ENCODE data around the gene FNDC4.
A peak's percentile ranks its signal among the peaks of the same experiment; 100 is the strongest.

Gene FNDC4

DNA sequence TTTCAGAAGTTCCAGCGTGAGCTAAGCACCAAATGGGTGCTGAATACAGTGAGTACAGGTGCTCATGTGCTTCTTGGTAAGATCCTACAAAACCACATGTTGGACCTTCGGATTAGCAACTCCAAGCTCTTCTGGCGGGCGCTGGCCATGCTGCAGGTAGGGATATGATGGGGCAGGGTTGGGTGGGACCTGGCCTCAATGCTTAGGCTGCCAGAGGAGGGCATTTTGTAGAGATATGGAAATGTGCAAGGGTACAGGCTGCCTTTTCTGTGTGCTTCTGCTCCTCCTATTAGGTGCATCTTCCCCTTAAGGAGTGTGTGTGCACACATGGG, 23.7 kb upstream of the FNDC4 start:
- CTCF ChIA-PET: no interaction called here
- Histone ChIP-seq H3K4me1 (ENCODE audit: control insufficient read depth, insufficient read depth, low read length) (no peaks in the 10 kb centered on the region), H3K27ac (ENCODE audit: extremely low read depth, low read depth, low read length) (no peak overlapping the region), H3K9me3 (ENCODE audit: control insufficient read depth, insufficient read depth, low read depth, low read length) (no peaks in the 10 kb centered on the region), H3K36me3 (ENCODE audit: control insufficient read depth in 2 of 2, insufficient read depth in 1 of 2, low read length in 2 of 2) (no peaks in the 10 kb centered on the region), H3K4me3 (ENCODE audit: low read depth, low read length) (no peak overlapping the region)
- TF ChIP-seq ZNF560 (tag by site-specific recombination; IDR thresholded peaks at IDR 0.05; ENCODE audit: borderline replicate concordance): no peak
- no peak for TF ChIP-seq KLF1 (tag by site-specific recombination; IDR thresholded peaks at IDR 0.05)
- no peak for TF ChIP-seq ZFP41 (tag by site-specific recombination; IDR thresholded peaks at IDR 0.05; ENCODE audit: borderline replicate concordance)
- TF ChIP-seq HOXD13 (CRISPR knock-in tag; IDR thresholded peaks at IDR 0.05; ENCODE audit: borderline replicate concordance): no peak
- TF ChIP-seq ZNF433 (tag by site-specific recombination; IDR thresholded peaks at IDR 0.05; ENCODE audit: low read depth): no peak
- TF ChIP-seq, protein P1, sequence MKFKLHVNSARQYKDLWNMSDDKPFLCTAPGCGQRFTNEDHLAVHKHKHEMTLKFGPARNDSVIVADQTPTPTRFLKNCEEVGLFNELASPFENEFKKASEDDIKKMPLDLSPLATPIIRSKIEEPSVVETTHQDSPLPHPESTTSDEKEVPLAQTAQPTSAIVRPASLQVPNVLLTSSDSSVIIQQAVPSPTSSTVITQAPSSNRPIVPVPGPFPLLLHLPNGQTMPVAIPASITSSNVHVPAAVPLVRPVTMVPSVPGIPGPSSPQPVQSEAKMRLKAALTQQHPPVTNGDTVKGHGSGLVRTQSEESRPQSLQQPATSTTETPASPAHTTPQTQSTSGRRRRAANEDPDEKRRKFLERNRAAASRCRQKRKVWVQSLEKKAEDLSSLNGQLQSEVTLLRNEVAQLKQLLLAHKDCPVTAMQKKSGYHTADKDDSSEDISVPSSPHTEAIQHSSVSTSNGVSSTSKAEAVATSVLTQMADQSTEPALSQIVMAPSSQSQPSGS (tag by site-specific recombination; IDR thresholded peaks at IDR 0.05; ENCODE audit: low read depth): no peak
- POLR2A ChIA-PET: interaction anchor here (1.2 kb wide), 1 partner anchor 9 kb away, joined by 3 read pairs; no protein-coding TSS in a partner anchor

- Histone ChIP-seq H3K36me3 (ENCODE audit: control insufficient read depth in 2 of 2, insufficient read depth in 1 of 2, low read length in 2 of 2) (no peaks in the 10 kb centered on the region), H3K27ac (ENCODE audit: extremely low read depth, low read depth, low read length) (no peak overlapping the region), H3K4me1 (ENCODE audit: control insufficient read depth, insufficient read depth, low read length) (no peaks in the 10 kb centered on the region), H3K9me3 (ENCODE audit: control insufficient read depth, insufficient read depth, low read depth, low read length) (no peaks in the 10 kb centered on the region), H3K4me3 (ENCODE audit: low read depth, low read length) (no peak overlapping the region)
- no peak for TF ChIP-seq KLF9 (tag by site-specific recombination; IDR thresholded peaks at IDR 0.05; ENCODE audit: low read depth)
- TF ChIP-seq ZNF768 (tag by site-specific recombination; IDR thresholded peaks at IDR 0.05): no peak
- TF ChIP-seq ZNF266 (tag by site-specific recombination; IDR thresholded peaks at IDR 0.05; ENCODE audit: low read depth): no peak
- TF ChIP-seq, protein P2, sequence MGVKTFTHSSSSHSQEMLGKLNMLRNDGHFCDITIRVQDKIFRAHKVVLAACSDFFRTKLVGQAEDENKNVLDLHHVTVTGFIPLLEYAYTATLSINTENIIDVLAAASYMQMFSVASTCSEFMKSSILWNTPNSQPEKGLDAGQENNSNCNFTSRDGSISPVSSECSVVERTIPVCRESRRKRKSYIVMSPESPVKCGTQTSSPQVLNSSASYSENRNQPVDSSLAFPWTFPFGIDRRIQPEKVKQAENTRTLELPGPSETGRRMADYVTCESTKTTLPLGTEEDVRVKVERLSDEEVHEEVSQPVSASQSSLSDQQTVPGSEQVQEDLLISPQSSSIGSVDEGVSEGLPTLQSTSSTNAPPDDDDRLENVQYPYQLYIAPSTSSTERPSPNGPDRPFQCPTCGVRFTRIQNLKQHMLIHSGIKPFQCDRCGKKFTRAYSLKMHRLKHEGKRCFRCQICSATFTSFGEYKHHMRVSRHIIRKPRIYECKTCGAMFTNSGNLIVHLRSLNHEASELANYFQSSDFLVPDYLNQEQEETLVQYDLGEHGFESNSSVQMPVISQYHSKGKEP (tag by site-specific recombination; IDR thresholded peaks at IDR 0.05): no peak
- no peak for TF ChIP-seq ZNF211 (tag by site-specific recombination; IDR thresholded peaks at IDR 0.05; ENCODE audit: low read depth)
- no peak for TF ChIP-seq ZBTB7A (tag by site-specific recombination; IDR thresholded peaks at IDR 0.05; ENCODE audit: low read depth)
- no peak for TF ChIP-seq ZNF785 (tag by site-specific recombination; IDR thresholded peaks at IDR 0.05)
- no peak for TF ChIP-seq ZNF549 (tag by site-specific recombination; IDR thresholded peaks at IDR 0.05)
- no peak for TF ChIP-seq ZNF114 (tag by site-specific recombination; IDR thresholded peaks at IDR 0.05)
- TF ChIP-seq, protein P3, sequence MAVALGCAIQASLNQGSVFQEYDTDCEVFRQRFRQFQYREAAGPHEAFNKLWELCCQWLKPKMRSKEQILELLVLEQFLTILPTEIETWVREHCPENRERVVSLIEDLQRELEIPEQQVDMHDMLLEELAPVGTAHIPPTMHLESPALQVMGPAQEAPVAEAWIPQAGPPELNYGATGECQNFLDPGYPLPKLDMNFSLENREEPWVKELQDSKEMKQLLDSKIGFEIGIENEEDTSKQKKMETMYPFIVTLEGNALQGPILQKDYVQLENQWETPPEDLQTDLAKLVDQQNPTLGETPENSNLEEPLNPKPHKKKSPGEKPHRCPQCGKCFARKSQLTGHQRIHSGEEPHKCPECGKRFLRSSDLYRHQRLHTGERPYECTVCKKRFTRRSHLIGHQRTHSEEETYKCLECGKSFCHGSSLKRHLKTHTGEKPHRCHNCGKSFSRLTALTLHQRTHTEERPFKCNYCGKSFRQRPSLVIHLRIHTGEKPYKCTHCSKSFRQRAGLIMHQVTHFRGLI (tag by site-specific recombination; IDR thresholded peaks at IDR 0.05): no peak
- TF ChIP-seq ZNF394 (tag by site-specific recombination; IDR thresholded peaks at IDR 0.05; ENCODE audit: borderline replicate concordance): no peak
- ChIA-PET POLR2A (interaction anchor here (1.2 kb wide), 1 partner anchor 10 kb away, joined by 3 read pairs; no protein-coding TSS in a partner anchor), CTCF (interaction anchor here (0.7 kb wide), 1 partner anchor 385 kb away, joined by 4 read pairs; no protein-coding TSS in a partner anchor)
These were observed 23.2 kb upstream of the FNDC4 start for GRCh38 chr2:27518113-27518781.

GRCh38 chr2:27509326-27509725, 14.3 kb upstream of the FNDC4 start:
- Histone ChIP-seq H3K36me3 (ENCODE audit: control insufficient read depth in 2 of 2, insufficient read depth in 1 of 2, low read length in 2 of 2) (no peaks in the 10 kb centered on the region), H3K4me3 (ENCODE audit: low read depth, low read length) (no peak overlapping the region), H3K4me1 (ENCODE audit: control insufficient read depth, insufficient read depth, low read length) (0 out of 2 replicates have a peak, but pooled peaks cover 2% of the 10 kb centered on the region), H3K27ac (ENCODE audit: extremely low read depth, low read depth, low read length) (no peak overlapping the region), H3K9me3 (ENCODE audit: control insufficient read depth, insufficient read depth, low read depth, low read length) (no peaks in the 10 kb centered on the region)
- POLR2A ChIA-PET: no interaction called here
- CTCF ChIA-PET: no interaction called here
- TF ChIP-seq ZFHX2 (tag by site-specific recombination; conservative IDR thresholded peaks at IDR 0.05) (peak; percentile 49), SP2 (tag by site-specific recombination; IDR thresholded peaks at IDR 0.05) (0 out of 2 replicates have a peak, but pooled peaks have one; percentile 19), GFI1B (tag by site-specific recombination; IDR thresholded peaks at IDR 0.05) (no peak), ZNF221 (tag by site-specific recombination; IDR thresholded peaks at IDR 0.05; ENCODE audit: borderline replicate concordance) (no peak), EGR2 (tag by site-specific recombination; IDR thresholded peaks at IDR 0.05; ENCODE audit: low read depth) (peak; percentile 69; the same call in 1 of the 2 replicates), ZFP3 (tag by site-specific recombination; IDR thresholded peaks at IDR 0.05; ENCODE audit: low read depth) (no peak)
- TF ChIP-seq, protein P4, sequence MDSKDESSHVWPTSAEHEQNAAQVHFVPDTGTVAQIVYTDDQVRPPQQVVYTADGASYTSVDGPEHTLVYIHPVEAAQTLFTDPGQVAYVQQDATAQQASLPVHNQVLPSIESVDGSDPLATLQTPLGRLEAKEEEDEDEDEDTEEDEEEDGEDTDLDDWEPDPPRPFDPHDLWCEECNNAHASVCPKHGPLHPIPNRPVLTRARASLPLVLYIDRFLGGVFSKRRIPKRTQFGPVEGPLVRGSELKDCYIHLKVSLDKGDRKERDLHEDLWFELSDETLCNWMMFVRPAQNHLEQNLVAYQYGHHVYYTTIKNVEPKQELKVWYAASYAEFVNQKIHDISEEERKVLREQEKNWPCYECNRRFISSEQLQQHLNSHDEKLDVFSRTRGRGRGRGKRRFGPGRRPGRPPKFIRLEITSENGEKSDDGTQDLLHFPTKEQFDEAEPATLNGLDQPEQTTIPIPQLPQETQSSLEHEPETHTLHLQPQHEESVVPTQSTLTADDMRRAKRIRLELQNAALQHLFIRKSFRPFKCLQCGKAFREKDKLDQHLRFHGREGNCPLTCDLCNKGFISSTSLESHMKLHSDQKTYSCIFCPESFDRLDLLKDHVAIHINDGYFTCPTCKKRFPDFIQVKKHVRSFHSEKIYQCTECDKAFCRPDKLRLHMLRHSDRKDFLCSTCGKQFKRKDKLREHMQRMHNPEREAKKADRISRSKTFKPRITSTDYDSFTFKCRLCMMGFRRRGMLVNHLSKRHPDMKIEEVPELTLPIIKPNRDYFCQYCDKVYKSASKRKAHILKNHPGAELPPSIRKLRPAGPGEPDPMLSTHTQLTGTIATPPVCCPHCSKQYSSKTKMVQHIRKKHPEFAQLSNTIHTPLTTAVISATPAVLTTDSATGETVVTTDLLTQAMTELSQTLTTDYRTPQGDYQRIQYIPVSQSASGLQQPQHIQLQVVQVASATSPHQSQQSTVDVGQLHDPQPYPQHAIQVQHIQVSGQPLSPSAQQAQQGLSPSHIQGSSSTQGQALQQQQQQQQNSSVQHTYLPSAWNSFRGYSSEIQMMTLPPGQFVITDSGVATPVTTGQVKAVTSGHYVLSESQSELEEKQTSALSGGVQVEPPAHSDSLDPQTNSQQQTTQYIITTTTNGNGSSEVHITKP (tag by site-specific recombination; IDR thresholded peaks at IDR 0.05): peak; percentile 54

Measured in HEK293 (cell line).